AG09309 (cell line): ENCODE measurements around the gene DAAM1.

Source experiments
- DNase-seq: peaks from one replicate; pipeline ENCODE4 v3.0.0-alpha.2; 2010; ENCODE audit warnings: low read depth
- H3K4me3 ChIP-seq: 2 replicates; pipeline ENCODE4 v1.5.1; 2011; ENCODE audit warnings: mild to moderate bottlenecking, low read depth, low read length, moderate library complexity; ENCODE audit not compliant: control insufficient read depth
- CTCF ChIP-seq: IDR thresholded peaks from 2 replicates; pipeline ENCODE4 v1.5.1; 2011; ENCODE audit warnings: mild to moderate bottlenecking, low read depth, low read length, inconsistent platforms; ENCODE audit not compliant: insufficient read depth, control insufficient read depth; ENCODE audit errors: missing control alignments

DAAM1 gene

GRCh38 chr14:59175404-59175803 lies 13.1 kb upstream of the DAAM1 start:
- no peak for DNase-seq
- no peak overlapping the region for H3K4me3 ChIP-seq
- no peak for TF ChIP-seq CTCF

GRCh38 chr14:59176765-59177164 lies 11.7 kb upstream of the DAAM1 start:
- no peak for TF ChIP-seq CTCF
- H3K4me3 ChIP-seq, result no peak overlapping the region
- no peak for DNase-seq

GRCh38 chr14:59177262-59177661 lies 11.2 kb upstream of the DAAM1 start:
- no peak for TF ChIP-seq CTCF
- DNase-seq, result no peak
- H3K4me3 ChIP-seq, result no peak overlapping the region

- no peak for DNase-seq
- no peak for TF ChIP-seq CTCF
- H3K4me3 ChIP-seq, result no peak overlapping the region
Observed at GRCh38 chr14:59181791-59182190, 6.7 kb upstream of the DAAM1 start.

GRCh38 chr14:59182641-59183040 lies 5.8 kb upstream of the DAAM1 start:
- TF ChIP-seq CTCF, result no peak
- no peak for DNase-seq
- no peak overlapping the region for H3K4me3 ChIP-seq

GRCh38 chr14:59183150-59183549 lies 5.3 kb upstream of the DAAM1 start:
- TF ChIP-seq CTCF, result no peak
- no peak for DNase-seq
- H3K4me3 ChIP-seq, result no peak overlapping the region

GRCh38 chr14:59184396-59184795 lies 4.1 kb upstream of the DAAM1 start:
- TF ChIP-seq CTCF, result no peak
- H3K4me3 ChIP-seq, result no peak overlapping the region

More at GRCh38 chr14:59184396-59184795, 4.1 kb upstream of the DAAM1 start:
- DNase-seq, result no peak
